GM21529 (cell line): ENCODE results near the gene TEX50.
"Not testable (repeated sequence)": the region's sequence is repeated elsewhere in the genome, so short reads cannot be mapped to it uniquely, and the experiment has no call there.

Experiments
- ATAC-seq: cut with Tn5 transposase; IDR thresholded peaks from one replicate; pipeline ENCODE4 v1.9.1; 2021; ENCODE audit not compliant: unreplicated experiment

The TEX50 gene

DNA sequence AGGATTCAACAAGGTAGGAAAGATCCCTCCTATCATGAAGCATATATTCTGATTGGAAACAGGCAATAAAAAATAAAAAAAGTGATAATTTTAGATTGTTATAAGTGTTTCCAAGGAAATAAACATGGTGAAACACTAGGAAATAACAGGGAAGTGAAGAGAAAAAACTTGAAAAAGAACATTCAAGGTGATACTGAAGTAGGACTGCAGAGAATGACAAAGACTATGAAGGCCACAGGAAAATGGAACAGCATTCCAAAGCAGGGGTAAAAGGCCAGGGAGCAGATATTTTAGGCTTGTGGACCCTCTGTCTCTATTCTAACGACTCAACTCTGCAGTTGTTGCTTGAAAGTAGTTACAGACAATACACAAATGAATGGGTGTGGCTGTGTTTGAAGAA, 26.6 kb downstream of the TEX50 start:
- no peak for ATAC-seq

DNA sequence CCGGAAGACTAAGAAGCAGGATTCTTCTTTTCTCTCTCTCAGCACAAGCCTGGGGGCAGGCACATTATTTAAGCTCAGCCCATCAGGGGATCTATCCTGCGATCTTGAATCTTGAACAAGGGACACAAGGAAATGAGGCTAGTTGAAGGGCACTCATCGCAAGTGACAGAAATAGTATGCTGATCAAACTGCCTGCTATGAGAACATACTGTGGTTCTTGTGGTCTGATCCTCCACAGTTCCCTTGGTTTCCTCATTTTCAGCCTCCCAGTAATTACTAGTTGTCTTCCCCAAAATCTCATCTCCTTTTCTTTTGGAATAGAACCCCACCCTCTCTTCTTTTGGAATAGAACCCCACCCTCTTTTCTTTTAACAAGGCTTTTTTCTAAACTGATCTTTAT, 28.0 kb downstream of the TEX50 start:
- no peak for ATAC-seq

DNA sequence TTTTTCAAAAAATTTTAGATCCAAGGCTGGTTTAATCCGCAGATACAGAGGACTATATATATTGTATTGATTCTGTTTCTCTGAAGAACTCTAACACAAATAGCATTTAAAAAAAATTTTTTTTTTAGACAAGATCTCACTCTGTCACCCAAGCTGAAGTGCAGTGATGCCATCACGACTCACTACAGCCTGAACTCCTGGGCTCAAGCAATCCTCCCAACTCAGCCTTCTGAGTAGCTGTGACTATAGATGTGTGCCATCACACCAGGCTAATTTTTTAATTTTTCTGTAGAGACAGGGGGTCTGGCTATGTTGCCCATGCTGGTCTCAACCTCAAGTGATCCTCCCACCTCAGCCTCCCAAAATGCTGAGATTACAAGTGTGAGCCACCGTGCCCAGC, 31.5 kb downstream of the TEX50 start:
- no peak for ATAC-seq

DNA sequence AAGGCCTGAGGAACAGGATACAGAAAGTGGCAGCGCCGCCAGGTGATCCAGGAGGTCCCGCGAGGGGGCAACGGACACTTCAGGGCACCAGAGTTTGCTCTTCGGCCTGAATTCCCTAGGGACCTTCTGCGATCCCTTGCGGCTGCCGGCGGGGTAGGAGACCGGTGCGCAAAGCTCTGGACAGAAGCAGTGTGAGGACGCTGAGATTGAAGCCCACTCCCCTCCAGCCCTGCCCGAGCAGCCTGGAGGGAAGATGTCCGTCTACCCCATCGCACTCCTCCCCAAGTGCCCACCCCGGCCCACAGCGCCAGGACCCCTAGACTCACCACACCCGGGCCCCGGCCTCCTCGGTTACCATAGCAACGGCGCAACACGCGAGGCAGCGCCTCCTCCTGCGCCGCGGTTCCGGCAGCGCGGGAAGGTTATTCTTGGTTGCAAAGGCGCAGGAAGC, 34.4 kb downstream of the TEX50 start, which contains the start of gene ANKRD45:
Gene ANKRD45 (minus strand): TSS at position 361 of the 451 bp plus-strand sequence. CDS start 10,433 bp downstream, outside the sequence.
- no peak for ATAC-seq

DNA sequence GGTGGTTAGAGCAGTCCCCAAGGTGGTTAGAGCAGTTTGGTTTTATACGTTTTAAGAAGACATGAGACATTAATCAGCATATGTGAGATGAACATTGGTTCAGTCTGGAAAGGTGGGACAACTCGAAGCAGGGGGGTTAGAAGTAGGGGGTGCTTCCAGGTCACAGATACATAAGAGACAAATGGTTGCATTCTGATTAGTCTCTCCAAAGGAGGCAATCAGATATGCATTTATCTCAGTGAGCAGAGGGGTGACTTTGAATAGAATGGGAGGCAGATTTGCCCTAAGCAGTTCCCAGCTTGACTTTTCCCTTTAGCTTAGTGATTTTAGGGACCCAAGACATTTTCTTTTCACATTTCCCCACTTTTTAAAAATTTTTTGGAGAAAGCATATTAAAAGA, 39.4 kb downstream of the TEX50 start:
- ATAC-seq, result not testable (repeated sequence)

DNA sequence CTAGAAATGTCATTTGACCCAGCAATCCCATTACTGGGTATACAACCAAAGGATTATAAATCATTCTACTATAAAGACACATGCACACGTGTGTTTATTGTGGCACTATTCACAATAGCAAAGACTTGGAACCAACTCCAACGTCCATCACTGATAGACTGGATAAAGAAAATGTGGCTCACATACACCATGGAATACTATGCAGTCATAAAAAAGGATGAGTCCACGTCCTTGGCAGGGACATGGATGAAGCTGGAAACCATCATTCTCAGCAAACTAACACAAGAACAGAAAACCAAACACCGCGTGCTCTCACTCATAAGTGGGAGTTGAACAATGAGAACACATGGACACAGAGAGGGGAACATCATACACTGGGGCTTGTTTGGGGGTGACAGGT, 45.0 kb downstream of the TEX50 start:
- ATAC-seq, result not testable (repeated sequence)

DNA sequence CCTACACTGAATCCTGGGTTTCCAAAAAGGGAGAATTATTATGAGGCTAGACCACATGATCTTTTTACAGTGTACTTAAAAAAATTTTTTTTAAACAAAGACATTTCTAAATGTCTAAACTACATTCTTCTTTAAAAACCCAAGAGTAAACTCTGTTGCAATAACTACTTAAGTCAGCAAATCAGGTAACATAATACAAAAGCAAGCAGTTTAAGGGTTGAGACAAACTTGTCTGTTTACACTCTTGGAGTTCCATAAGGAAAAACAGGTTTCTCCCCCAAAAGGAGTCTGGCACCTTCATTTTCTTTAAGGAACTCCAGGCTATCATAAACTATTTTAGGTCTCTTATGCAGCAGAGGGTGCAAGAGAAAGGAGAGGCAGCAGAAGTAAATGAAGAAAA, 47.0 kb downstream of the TEX50 start:
- ATAC-seq, result no peak

DNA sequence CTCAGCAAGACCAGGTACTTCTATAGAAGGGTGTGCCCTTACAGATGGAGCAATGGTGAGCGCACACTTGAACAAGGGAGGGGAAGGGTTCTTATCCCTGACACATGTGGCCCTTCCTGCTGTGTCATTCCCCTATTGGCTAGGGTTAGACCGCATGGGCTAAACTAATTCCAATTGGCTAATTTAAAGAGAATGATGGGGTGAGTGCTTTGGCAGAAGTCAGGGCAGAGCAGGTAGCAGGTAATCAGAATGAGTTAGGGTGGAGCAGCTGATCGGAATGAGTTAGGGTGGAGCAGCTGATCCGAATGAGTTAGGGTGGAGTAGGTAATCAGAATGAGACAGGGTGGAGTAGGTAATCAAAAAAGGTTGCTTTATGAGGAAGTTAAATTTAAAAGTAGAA, 48.7 kb downstream of the TEX50 start:
- ATAC-seq, result not testable (repeated sequence)

DNA sequence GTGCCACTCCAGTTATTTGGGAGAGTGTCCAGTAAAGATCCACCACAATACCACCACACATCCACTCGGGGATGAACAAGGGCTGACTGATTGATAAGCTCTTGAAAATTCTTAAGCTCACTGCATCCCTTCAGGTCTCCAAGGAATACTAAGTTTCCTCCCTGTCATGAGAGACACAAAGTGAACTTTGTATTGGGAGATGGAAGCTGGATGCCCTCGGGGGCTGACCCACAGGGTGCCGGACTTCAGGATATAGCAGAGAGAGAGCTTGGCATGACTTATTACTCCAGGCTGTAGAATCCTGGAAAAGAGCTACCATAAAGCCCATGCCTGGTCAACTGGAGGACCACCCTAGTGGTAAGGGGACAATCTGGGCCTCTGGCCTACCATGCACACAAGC, 50.0 kb downstream of the TEX50 start:
- ATAC-seq, result not testable (repeated sequence)
